ENCODE data around the gene HMGN4. TPM values are rescaled to one million over a fixed set of nuclear protein-coding genes. Genes with fewer than 3 reads are reported as not detected.

The HMGN4 gene
- 10 to 100 TPM; 34.6 to 42.9 (median 35.9) TPM for total RNA-seq
- 20.1 TPM for polyA plus RNA-seq
- long read RNA-seq, donor 1, transcript HMGN4-201 (2 exons, 1,225 nt): major isoform, 71 of 74 reads
- long read RNA-seq, donor 1, partial matches to known transcripts: 0 of 74 reads
- long read RNA-seq, donor 1, other reads (novel, unspliced or antisense): 3 of 74 reads
- long read RNA-seq, donor 2, transcript HMGN4-201 (2 exons, 1,225 nt): major isoform, 30 of 32 reads
- long read RNA-seq, donor 2, partial matches to known transcripts: 0 of 32 reads
- long read RNA-seq, donor 2, other reads (novel, unspliced or antisense): 2 of 32 reads
- long read RNA-seq, donor 3, transcript HMGN4-201 (2 exons, 1,225 nt): major isoform, 217 of 232 reads
- long read RNA-seq, donor 3, partial matches to known transcripts: 9 of 232 reads
- long read RNA-seq, donor 3, other reads (novel, unspliced or antisense): 6 of 232 reads
- long read RNA-seq, donor 4, transcript HMGN4-201 (2 exons, 1,225 nt): major isoform, 44 of 49 reads
- long read RNA-seq, donor 4, partial matches to known transcripts: 3 of 49 reads
- long read RNA-seq, donor 4, other reads (novel, unspliced or antisense): 2 of 49 reads

- under 1% methylated on average over 49 of the region's 49 CpGs for WGBS
- no peaks in the 10 kb centered on the region for H3K27me3 ChIP-seq (ENCODE audit: control insufficient read depth, insufficient read depth)
- ATAC-seq: peak; percentile 91
- peak within 1 kb of the TSS; percentile 61 for H3K4me3 ChIP-seq (ENCODE audit: low read length)
- intact Hi-C loops (cut with DNase I): no loop called here
- peak; percentile 85 to 92 (median 91) for DNase-seq
- H3K27ac ChIP-seq (ENCODE audit: low read length): peak within 1 kb of the TSS; percentile 89
- H3K9me3 ChIP-seq (ENCODE audit: control insufficient read depth, low read length): no peaks in the 10 kb centered on the region
- H3K4me1 ChIP-seq (ENCODE audit: control insufficient read depth, insufficient read depth, low read length): peaks cover 3% of the 10 kb centered on the region
Observed at GRCh38 chr6:26537846-26538571, at the start of gene HMGN4. Gene HMGN4, plus strand, starts transcription at chr6:26538366. Its CDS starts 6,841 bp downstream, at chr6:26545207.

- Histone ChIP-seq H3K9me3 (ENCODE audit: control insufficient read depth, low read length) (no peaks in the 10 kb centered on the region), H3K4me1 (ENCODE audit: control insufficient read depth, insufficient read depth, low read length) (no peaks in the 10 kb centered on the region), H3K27ac (ENCODE audit: low read length) (no peak overlapping the region), H3K4me3 (ENCODE audit: low read length) (no peak overlapping the region), H3K27me3 (ENCODE audit: control insufficient read depth, insufficient read depth) (no peaks in the 10 kb centered on the region)
- no peak for DNase-seq
- intact Hi-C loops (cut with DNase I): no loop called here
- no peak for ATAC-seq
- 90% methylated on average over 8 of the region's 8 CpGs for WGBS
Observed at GRCh38 chr6:26489996-26490964, 47.9 kb upstream of the HMGN4 start.

- no peak overlapping the region for H3K4me3 ChIP-seq (ENCODE audit: low read length)
- intact Hi-C loops (cut with DNase I): no loop called here
- no peaks in the 10 kb centered on the region for H3K4me1 ChIP-seq (ENCODE audit: control insufficient read depth, insufficient read depth, low read length)
- H3K27me3 ChIP-seq (ENCODE audit: control insufficient read depth, insufficient read depth): no peaks in the 10 kb centered on the region
- no peak for ATAC-seq
- DNase-seq: no peak
- no peak overlapping the region for H3K27ac ChIP-seq (ENCODE audit: low read length)
- no peaks in the 10 kb centered on the region for H3K9me3 ChIP-seq (ENCODE audit: control insufficient read depth, low read length)
- 77% methylated on average over 5 of the region's 5 CpGs for WGBS
Observed at GRCh38 chr6:26491604-26492003, 46.6 kb upstream of the HMGN4 start.

- Histone ChIP-seq H3K4me1 (ENCODE audit: control insufficient read depth, insufficient read depth, low read length) (no peaks in the 10 kb centered on the region), H3K9me3 (ENCODE audit: control insufficient read depth, low read length) (no peaks in the 10 kb centered on the region), H3K27ac (ENCODE audit: low read length) (no peak overlapping the region), H3K4me3 (ENCODE audit: low read length) (no peak overlapping the region), H3K27me3 (ENCODE audit: control insufficient read depth, insufficient read depth) (no peaks in the 10 kb centered on the region)
- no peak for ATAC-seq
- intact Hi-C loops (cut with DNase I): no loop called here
- 69% methylated on average over 2 of the region's 2 CpGs for WGBS
- DNase-seq: no peak
Observed at GRCh38 chr6:26493258-26493657, 44.9 kb upstream of the HMGN4 start.

- WGBS: 82% methylated on average over 3 of the region's 3 CpGs
- DNase-seq (no peak), ATAC-seq (no peak)
- intact Hi-C loops (cut with DNase I): no loop called here
- no peak overlapping the region for H3K4me3 ChIP-seq (ENCODE audit: low read length)
- H3K27ac ChIP-seq (ENCODE audit: low read length): no peak overlapping the region
- no peaks in the 10 kb centered on the region for H3K4me1 ChIP-seq (ENCODE audit: control insufficient read depth, insufficient read depth, low read length)
- H3K27me3 ChIP-seq (ENCODE audit: control insufficient read depth, insufficient read depth): no peaks in the 10 kb centered on the region
- H3K9me3 ChIP-seq (ENCODE audit: control insufficient read depth, low read length): no peaks in the 10 kb centered on the region
Observed at GRCh38 chr6:26494117-26494516, 44.0 kb upstream of the HMGN4 start.

GRCh38 chr6:26495281-26495680, 42.9 kb upstream of the HMGN4 start:
- intact Hi-C loops (cut with DNase I): no loop called here
- Histone ChIP-seq H3K4me1 (ENCODE audit: control insufficient read depth, insufficient read depth, low read length) (no peaks in the 10 kb centered on the region), H3K4me3 (ENCODE audit: low read length) (no peak overlapping the region), H3K27me3 (ENCODE audit: control insufficient read depth, insufficient read depth) (no peaks in the 10 kb centered on the region), H3K9me3 (ENCODE audit: control insufficient read depth, low read length) (no peaks in the 10 kb centered on the region), H3K27ac (ENCODE audit: low read length) (no peak overlapping the region)
- ATAC-seq (no peak), DNase-seq (no peak)
- 62% methylated on average over 1 of the region's 1 CpG for WGBS

GRCh38 chr6:26497610-26498009, 40.6 kb upstream of the HMGN4 start:
- peaks cover 5% of the 10 kb centered on the region for H3K4me1 ChIP-seq (ENCODE audit: control insufficient read depth, insufficient read depth, low read length)
- ATAC-seq: no peak
- WGBS: 79% methylated on average over 4 of the region's 4 CpGs
- H3K9me3 ChIP-seq (ENCODE audit: control insufficient read depth, low read length): no peaks in the 10 kb centered on the region
- no peak overlapping the region for H3K27ac ChIP-seq (ENCODE audit: low read length)
- DNase-seq: no peak
- no peak overlapping the region for H3K4me3 ChIP-seq (ENCODE audit: low read length)
- H3K27me3 ChIP-seq (ENCODE audit: control insufficient read depth, insufficient read depth): no peaks in the 10 kb centered on the region
- intact Hi-C loops (cut with DNase I): no loop called here

GRCh38 chr6:26500102-26500501, 38.1 kb upstream of the HMGN4 start, which contains the start of gene BTN1A1:
Gene BTN1A1, plus strand, starts transcription at chr6:26500303. Its CDS starts 984 bp downstream, at chr6:26501287.
- Histone ChIP-seq H3K4me3 (ENCODE audit: low read length) (no peak within 1 kb of the TSS), H3K27ac (ENCODE audit: low read length) (no peak within 1 kb of the TSS), H3K27me3 (ENCODE audit: control insufficient read depth, insufficient read depth) (no peaks in the 10 kb centered on the region), H3K9me3 (ENCODE audit: control insufficient read depth, low read length) (no peaks in the 10 kb centered on the region), H3K4me1 (ENCODE audit: control insufficient read depth, insufficient read depth, low read length) (peaks cover 5% of the 10 kb centered on the region)
- ATAC-seq (no peak), DNase-seq (no peak)
- intact Hi-C loops (cut with DNase I): no loop called here
- 61% methylated on average over 2 of the region's 2 CpGs for WGBS

GRCh38 chr6:26501482-26501986, 36.6 kb upstream of the HMGN4 start:
- peak; percentile 30 to 73 (median 69) for DNase-seq
- no peak overlapping the region for H3K27ac ChIP-seq (ENCODE audit: low read length)
- H3K4me3 ChIP-seq (ENCODE audit: low read length): peak overlapping the region; percentile 30
- peak; percentile 72 for ATAC-seq
- H3K9me3 ChIP-seq (ENCODE audit: control insufficient read depth, low read length): no peaks in the 10 kb centered on the region
- intact Hi-C loops (cut with DNase I): no loop called here
- H3K27me3 ChIP-seq (ENCODE audit: control insufficient read depth, insufficient read depth): no peaks in the 10 kb centered on the region
- 6% methylated on average over 49 of the region's 49 CpGs for WGBS
- H3K4me1 ChIP-seq (ENCODE audit: control insufficient read depth, insufficient read depth, low read length): peaks cover 5% of the 10 kb centered on the region

GRCh38 chr6:26502165-26502564, 36.0 kb upstream of the HMGN4 start:
- Histone ChIP-seq H3K27ac (ENCODE audit: low read length) (no peak overlapping the region), H3K4me3 (ENCODE audit: low read length) (peak overlapping the region; percentile 30), H3K27me3 (ENCODE audit: control insufficient read depth, insufficient read depth) (no peaks in the 10 kb centered on the region), H3K9me3 (ENCODE audit: control insufficient read depth, low read length) (no peaks in the 10 kb centered on the region), H3K4me1 (ENCODE audit: control insufficient read depth, insufficient read depth, low read length) (peaks cover 5% of the 10 kb centered on the region)
- DNase-seq (no peak), ATAC-seq (no peak)
- intact Hi-C loops (cut with DNase I): no loop called here

Measured in right cardiac atrium (tissue), 5 donors.